ENCODE results near the gene TMEM175. TPM values are rescaled to one million over a fixed set of nuclear protein-coding genes. Genes with fewer than 3 reads are reported as not detected.

TMEM175 gene
- total and polyA plus RNA-seq, 2 of the 13 experiments (the other 11 are each of a cell fraction or from before 2014, with no cell fraction given), result 5.1 to 9.9 TPM

- Histone ChIP-seq H3K9ac (ENCODE audit: insufficient read depth, low read depth, low read length) (no peak overlapping the region), H3K36me3 (replicated peaks in 1 of 2; ENCODE audit: control insufficient read depth in 1 of 2, insufficient read depth in 2 of 2, low read length in 2 of 2) (no peaks in the 10 kb centered on the region), H3K27me3 (ENCODE audit: control insufficient read depth in 1 of 2, insufficient read depth in 2 of 2, low read length in 2 of 2) (no peaks in the 10 kb centered on the region), H3K9me3 (ENCODE audit: low read length) (no peaks in the 10 kb centered on the region), H4K20me1 (ENCODE audit: insufficient read depth, low read length) (no peaks in the 10 kb centered on the region), H2AFZ (ENCODE audit: low read length) (no peak overlapping the region), H3K4me1 (ENCODE audit: insufficient read depth, low read length) (peaks cover 2% of the 10 kb centered on the region; the same call in 1 of the 2 replicates), H3K4me3 (replicated peaks in 1 of 3; ENCODE audit: insufficient read depth in 1 of 3, low read depth in 2 of 3, low read length in 3 of 3) (no peak overlapping the region), H3K4me2 (ENCODE audit: low read depth, low read length) (no peak overlapping the region), H3K27ac (ENCODE audit: extremely low read length, insufficient read depth, low read length) (no peak overlapping the region), H3K79me2 (ENCODE audit: insufficient read depth, low read length) (no peaks in the 10 kb centered on the region)
- FAIRE-seq (no peak), DNase-seq (ENCODE audit: low spot score) (no peak), ATAC-seq (no peak)
- intact Hi-C loops (cut with micrococcal nuclease; ENCODE audit: unreplicated experiment) (no loop called here), in situ Hi-C loops (cut with HindIII; ENCODE audit: extremely low pct_ligation_motif_present, low pct_unique_long_range_greater_than_20kb) (no loop called here)
- POLR2A ChIA-PET, result no interaction called here
- no TSS peak for BruUV-seq (replicated peaks)
- no peak for TF ChIP-seq ZNF17 (CRISPR knock-in tag; IDR thresholded peaks at IDR 0.05)
- TF ChIP-seq ZKSCAN5 (CRISPR knock-in tag; IDR thresholded peaks at IDR 0.05), result no peak
- no peak for TF ChIP-seq YEATS2 (CRISPR knock-in tag; IDR thresholded peaks at IDR 0.05; ENCODE audit: borderline replicate concordance)
- no peak for TF ChIP-seq SOX5 (CRISPR knock-in tag; IDR thresholded peaks at IDR 0.05; ENCODE audit: borderline replicate concordance)
- no peak for TF ChIP-seq ATF2 (CRISPR knock-in tag; IDR thresholded peaks at IDR 0.05)
- TF ChIP-seq EP300 (IDR thresholded peaks at IDR 0.05; ENCODE audit: low read depth in 2 of 2, low read length in 2 of 2), result no peak
- no peak for TF ChIP-seq EP300 (CRISPR knock-in tag; IDR thresholded peaks at IDR 0.05; ENCODE audit: borderline replicate concordance)
- no peak for TF ChIP-seq RBM22 (optimal IDR thresholded peaks at IDR 0.05; ENCODE audit: low read length)
- TF ChIP-seq NR2F6 (IDR thresholded peaks at IDR 0.05), result no peak
- TF ChIP-seq NR2F6 (CRISPR knock-in tag; IDR thresholded peaks at IDR 0.05), result no peak
- no peak for TF ChIP-seq SIX4 (CRISPR knock-in tag; IDR thresholded peaks at IDR 0.05)
- CTCF ChIA-PET (ENCODE audit: low intra/inter-chr PET ratio, low total read pairs), result no interaction called here
- 89% methylated on average over 13 of the region's 13 CpGs for WGBS (ENCODE audit: low lambda C conversion rate)
Observed at GRCh38 chr4:953574-953915, 21.3 kb downstream of the TMEM175 start.

Measured in HepG2 (cell line).